DMS 273 (cell line): ENCODE results near the gene ZNF407.

ENCODE experiments used
- DNase-seq: peaks from one replicate; lab custom pipeline; 2025; ENCODE audit not compliant: unreplicated experiment; lab: John Stamatoyannopoulos, UW

The ZNF407 gene

GRCh38 chr18:74916773-74917393, 319.2 kb downstream of the ZNF407 start:
- DNase-seq, result no peak

DNA sequence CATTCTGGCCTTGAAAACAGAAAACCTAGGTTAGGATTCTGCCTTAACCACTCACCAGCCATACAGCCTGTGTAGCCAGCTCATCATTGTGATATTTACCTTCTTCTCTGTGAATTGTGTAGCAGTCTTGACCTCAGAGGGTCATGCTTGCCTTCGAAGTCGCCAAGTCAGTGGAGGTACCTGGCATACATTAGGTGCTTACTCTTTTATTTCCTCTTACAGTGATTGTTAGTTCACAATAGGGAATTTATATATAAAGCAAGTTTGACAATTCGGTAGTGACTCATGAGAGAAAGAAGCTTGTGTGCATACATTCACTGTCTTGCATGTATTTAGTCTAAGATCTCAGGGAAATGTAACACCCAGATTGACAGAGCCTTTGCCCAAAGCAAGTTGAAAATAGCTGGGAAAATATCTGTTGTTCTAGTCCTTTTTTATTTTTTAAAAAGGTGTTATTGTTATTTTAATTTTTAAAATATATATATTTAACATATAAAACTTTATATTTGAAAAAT, 320.7 kb downstream of the ZNF407 start:
- DNase-seq, result no peak

- no peak for DNase-seq
Observed at GRCh38 chr18:74921057-74921820, 323.6 kb downstream of the ZNF407 start.

DNA sequence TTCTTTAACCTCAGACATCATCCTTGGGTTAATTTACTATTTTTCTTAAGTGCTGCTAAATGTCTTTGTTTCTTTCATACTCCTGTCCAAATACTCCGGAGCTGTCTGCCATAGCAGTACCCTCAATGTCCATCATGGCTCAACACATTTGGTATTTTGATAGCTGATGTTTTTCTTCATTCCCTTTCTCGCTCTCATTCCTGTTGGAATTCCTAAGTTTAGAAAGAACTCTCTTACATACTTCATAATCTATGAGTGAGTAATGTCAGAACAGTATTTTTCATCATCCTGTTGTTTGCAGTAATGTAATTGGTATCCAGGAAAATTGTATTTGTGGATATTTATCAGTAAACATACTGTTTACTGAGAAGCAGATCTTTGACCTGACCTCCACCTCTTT, 328.4 kb downstream of the ZNF407 start:
- DNase-seq, result no peak

DNA sequence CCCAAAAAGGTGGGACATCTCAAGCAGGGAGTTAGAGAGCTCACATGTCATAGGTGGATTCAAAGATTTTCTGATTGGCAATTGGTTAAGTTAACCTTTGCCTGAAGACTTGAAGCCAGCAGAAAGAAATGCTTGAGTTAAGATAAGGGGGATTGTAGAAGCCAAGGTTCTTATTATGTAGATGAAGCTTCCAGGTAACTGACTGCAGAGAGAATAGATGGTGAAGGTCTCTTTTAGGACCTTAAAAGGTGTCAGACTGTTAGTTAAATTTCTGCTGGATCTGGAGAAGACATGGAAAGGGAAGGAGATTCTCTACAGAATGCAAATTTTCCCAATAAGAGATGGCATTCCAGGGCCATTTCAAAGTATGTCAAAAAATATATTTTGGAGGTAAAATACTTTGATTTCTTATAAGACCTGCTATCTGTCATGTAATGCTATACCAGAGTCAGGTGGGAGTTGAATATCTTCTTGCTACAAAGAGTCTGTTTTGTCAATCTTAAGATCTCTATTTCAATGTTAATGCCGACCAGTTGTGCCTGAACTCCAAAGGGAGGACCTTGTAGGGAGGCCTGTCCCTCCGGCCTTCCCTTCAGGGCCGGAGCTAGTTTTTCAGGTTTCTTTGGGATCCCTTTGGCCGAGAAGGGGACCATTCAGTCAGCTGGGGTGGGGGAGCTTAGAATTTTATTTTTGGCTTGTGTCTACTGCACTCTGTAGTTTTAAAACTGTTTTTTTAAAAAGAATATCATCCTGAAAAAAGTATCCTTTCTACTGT, 330.7 kb downstream of the ZNF407 start:
- DNase-seq, result no peak

- DNase-seq, result no peak
Observed at GRCh38 chr18:74929110-74929509, 331.4 kb downstream of the ZNF407 start.

DNA sequence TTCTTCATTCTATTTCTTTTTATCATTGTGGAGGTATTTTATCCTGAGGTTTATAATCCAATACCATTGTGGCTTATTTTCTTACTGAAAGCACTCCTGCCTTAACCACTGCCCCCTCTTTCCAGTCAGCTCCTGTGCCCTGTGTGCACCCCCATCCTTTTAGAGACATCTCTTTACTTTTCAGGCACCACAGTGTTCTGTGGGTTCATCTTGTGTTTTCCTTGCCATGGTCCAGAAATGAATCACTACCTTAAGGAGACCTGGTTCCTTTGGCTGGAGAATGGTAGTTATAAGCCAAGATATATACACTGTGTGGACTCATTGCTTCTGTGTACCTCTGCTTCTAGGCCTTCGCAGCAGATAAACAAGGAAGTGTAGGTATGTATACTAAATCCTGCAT, 332.9 kb downstream of the ZNF407 start:
- no peak for DNase-seq

DNA sequence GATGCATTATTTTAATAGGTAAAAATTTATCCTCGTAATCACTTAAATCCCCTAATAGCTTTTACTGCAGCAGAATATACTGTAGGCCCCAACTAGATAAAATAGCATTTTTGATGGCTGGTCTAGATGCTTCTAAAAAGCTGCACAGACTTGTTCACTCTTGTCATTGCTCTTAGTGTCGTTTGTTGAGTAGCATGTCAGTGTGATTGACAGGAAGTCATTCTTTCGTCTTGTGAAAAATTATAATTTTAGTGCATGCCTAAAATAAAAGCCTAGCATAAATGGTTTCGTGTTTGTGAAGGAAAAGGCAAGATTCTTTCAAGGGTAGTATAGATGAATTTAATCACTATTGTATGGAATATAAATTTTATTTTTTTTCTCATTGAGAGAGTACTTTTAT, 336.3 kb downstream of the ZNF407 start:
- DNase-seq, result no peak

DNA sequence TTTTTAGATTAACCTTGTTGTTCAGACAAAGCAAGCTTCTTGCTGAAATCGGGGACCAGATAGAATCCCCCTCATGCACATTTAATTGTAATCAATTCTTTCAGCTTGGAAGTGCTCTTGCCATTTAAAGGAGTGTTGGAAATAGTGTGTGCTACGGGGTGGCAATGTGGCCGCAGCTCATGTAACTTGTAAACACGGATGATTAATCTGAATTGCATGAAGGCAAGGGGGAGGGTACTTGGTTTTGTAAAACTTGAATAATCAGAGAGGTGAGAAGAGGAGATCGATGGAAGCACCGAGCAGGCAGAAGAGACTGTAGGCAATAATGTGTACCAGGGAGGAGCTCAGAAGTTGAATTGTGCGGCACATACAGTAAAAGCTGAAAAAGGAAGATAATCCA, 337.8 kb downstream of the ZNF407 start:
- DNase-seq, result no peak

DNA sequence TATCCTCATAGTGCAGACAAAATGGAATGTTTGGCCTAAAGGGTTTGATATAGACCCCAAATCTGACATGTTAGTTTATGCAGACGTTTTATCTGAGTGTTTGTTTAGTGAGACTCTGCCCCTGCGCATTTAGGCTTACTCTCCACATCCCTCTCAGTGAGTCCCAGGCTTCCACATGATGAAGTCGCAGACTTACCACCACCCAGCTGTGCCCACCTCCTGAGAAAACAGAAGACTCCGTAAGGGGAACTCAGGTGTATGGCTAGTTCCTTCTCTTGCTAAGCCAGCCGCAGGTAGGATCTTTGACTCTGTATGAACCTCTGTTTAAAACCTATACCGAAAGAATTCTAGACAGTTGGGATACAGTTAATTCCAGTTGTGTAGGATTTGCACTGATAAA, 338.7 kb downstream of the ZNF407 start:
- DNase-seq, result no peak

DNA sequence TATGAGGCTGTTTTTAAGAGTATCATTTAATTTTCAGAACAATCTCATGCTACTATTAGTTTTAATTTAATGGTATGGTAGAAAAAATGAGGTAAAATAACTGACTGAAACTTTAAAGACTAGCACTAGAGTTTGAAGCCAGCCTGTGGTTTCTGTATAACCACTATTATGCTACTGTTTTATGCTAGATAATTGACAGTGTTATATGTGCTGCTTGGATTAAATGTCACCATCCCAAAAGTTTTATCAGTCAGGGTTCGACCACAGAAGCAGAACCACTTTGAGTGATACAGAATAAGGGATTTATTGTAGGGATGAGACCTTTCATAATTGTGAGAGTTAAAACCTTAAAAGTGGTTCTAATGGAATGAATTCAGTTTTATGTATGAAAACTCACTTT, 339.6 kb downstream of the ZNF407 start:
- DNase-seq, result no peak

DNA sequence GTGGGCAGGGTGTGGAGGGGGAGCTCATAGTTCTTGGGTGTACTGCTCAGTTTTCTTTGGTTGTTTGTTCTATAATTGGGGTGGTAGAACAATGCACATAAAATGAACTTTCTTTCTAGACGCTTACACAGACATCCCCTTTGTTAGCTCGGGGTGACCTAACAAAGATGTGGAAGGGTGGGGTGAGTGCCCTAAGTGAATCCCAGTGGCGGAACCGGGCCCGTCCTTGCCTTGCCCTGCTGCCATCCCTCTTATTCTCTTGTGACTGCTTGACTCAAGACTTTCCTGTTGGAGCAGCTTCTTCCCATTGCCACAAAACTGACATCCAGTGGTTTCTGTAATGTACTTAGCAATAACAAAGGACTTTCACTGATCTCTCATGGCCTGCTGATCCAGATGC, 343.2 kb downstream of the ZNF407 start:
- DNase-seq, result no peak

- DNase-seq, result no peak
Observed at GRCh38 chr18:74942319-74942910, 344.7 kb downstream of the ZNF407 start.

DNA sequence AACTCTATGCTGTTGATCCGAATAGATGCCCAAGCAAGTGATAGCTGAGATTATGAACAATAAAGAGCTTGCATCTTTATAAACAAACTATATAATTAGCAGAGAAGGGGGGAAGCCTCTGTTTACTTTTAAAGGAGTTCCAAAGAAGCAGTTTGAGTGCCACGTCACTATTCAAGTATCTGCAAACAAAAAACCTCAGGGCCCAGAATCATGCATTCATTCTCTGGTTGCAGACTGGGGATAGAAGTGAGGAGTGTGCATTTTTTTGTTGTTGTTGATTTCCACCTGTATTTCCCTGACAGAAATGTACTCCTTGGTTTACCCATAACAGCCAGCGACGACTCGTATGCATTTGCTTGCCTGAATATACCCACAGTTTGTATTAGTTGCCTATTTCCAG, 347.0 kb downstream of the ZNF407 start:
- no peak for DNase-seq

DNA sequence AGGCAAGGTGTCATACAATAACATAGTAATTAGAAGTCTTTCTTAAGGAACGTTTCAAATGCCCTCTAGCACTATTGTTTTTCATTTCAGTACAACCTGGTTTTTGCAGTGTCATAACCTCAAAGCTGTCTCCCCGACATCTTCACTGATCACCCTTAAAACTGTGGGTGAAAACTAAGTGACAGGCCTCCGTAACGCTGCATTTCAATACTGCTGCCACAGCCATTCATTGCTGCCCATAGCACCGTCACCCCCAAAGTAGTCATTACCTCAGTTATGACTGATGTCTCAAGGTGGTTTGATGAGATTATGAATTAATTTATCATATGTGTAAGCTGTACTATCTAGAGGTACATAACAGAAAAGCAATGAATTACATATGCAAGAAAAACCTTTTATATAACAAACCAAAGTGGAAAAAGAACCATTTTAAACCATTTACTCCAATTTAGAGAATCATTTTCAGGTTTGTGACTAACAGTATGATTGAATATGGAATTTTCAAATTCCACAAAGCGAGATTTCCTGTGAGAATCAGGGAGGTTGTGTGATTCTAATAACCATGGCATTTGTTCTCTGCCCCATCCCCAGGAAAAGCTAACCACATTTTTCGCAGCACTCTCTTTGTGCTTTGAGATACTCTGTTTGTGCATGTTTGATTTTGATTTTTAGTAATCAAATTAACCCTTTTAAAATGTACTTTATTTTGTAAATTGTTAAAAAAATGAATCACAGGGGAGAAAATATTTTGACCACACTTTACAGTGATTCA, 348.3 kb downstream of the ZNF407 start:
- no peak for DNase-seq

- no peak for DNase-seq
Observed at GRCh38 chr18:74946646-74947375, 349.1 kb downstream of the ZNF407 start.

DNA sequence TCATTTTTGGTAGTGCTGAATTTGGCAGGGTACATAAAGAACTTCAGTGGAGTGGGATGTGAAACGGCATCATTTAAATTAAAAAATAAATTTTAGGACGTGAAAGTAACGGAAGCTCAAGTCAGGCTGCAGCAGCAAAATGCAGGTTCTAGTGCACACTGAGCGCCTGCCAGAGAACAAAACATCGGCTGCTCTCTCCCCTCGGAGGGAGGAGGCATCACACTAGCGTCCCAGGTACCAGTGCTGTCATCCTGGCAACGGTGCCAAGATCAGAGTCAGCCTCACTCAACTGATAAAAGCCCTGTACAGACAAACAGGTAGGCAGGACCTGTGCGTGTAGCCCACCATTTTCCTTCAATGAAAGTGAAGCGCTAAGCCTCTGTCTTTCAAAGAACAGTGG, 349.7 kb downstream of the ZNF407 start:
- DNase-seq, result no peak

DNA sequence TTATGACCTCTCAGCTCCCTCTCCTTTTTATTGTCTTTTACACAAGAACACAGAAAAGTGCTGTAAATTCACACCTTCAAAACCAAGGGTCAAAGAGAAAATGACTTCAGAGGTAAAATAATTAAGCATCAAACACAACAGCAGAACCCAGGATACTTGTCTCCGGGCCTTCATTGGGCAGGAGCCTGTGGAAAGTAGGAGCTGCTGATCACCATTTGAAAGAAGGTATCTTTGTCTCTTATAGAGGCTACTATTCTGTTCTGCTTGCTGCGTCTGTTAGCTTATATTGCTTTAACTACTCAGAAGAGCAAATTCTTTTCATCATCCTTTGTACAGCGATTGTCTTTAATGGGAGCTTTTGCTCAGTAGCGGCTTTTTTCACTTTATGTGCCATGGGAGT, 350.2 kb downstream of the ZNF407 start:
- no peak for DNase-seq

GRCh38 chr18:74949611-74950010, 351.9 kb downstream of the ZNF407 start:
- no peak for DNase-seq

DNA sequence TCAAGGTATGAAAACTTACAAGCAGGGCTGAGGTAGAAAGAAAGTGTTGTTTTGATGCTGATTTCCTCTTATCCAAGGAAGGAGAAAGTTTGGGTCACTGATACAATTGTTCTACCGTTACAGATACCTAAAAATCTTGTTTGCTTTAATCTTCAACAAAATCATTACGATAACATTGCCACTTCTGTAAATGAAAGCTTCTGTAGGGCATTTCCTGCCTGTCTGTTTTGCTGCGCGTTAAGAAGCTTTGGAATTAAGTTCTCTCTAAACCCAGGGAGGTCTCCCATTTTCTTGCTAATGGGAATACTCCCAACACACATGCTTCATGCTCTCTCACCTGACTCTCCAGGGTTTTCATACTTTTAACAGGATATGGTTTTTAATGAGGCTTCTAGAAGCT, 352.8 kb downstream of the ZNF407 start:
- DNase-seq, result no peak
